ENCODE data around the gene SLIT3. TPM values are rescaled to one million over a fixed set of nuclear protein-coding genes. Genes with fewer than 3 reads are reported as not detected.

The SLIT3 gene
- total RNA-seq, 1 donor from 2014 or later: 52.8 TPM

DNA sequence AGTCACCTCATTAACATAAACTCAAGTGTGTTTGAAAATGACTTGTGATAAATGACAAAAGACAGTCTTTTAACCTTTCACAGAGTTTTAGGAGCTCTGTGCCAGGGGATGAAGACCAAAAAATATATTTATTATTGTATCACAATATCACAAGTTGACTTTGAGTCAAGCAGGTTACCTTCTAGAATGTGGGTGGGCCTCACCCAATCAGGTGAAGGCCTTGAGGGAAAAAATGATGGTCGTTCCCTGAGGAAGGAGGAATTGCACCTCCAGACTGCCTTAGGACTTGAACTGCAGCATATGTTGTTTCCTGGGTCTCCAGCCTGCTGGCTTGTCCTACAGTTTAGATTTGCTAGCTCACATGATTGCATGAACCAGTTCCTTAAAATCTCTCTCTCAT is 680.1 kb downstream of the SLIT3 start:
- TF ChIP-seq, protein P1, sequence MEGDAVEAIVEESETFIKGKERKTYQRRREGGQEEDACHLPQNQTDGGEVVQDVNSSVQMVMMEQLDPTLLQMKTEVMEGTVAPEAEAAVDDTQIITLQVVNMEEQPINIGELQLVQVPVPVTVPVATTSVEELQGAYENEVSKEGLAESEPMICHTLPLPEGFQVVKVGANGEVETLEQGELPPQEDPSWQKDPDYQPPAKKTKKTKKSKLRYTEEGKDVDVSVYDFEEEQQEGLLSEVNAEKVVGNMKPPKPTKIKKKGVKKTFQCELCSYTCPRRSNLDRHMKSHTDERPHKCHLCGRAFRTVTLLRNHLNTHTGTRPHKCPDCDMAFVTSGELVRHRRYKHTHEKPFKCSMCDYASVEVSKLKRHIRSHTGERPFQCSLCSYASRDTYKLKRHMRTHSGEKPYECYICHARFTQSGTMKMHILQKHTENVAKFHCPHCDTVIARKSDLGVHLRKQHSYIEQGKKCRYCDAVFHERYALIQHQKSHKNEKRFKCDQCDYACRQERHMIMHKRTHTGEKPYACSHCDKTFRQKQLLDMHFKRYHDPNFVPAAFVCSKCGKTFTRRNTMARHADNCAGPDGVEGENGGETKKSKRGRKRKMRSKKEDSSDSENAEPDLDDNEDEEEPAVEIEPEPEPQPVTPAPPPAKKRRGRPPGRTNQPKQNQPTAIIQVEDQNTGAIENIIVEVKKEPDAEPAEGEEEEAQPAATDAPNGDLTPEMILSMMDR (IDR thresholded peaks at IDR 0.05): no peak
- Histone ChIP-seq H3K27me3 (no peaks in the 10 kb centered on the region), H3K36me3 (no peaks in the 10 kb centered on the region), H3K4me3 (no peak overlapping the region), H3K27ac (no peak overlapping the region), H3K4me1 (no peaks in the 10 kb centered on the region), H3K9me3 (no peaks in the 10 kb centered on the region)
- intact Hi-C loops (cut with DNase I): no loop called here
- DNase-seq (ENCODE audit: extremely low spot score in 2 of 2): no peak

DNA sequence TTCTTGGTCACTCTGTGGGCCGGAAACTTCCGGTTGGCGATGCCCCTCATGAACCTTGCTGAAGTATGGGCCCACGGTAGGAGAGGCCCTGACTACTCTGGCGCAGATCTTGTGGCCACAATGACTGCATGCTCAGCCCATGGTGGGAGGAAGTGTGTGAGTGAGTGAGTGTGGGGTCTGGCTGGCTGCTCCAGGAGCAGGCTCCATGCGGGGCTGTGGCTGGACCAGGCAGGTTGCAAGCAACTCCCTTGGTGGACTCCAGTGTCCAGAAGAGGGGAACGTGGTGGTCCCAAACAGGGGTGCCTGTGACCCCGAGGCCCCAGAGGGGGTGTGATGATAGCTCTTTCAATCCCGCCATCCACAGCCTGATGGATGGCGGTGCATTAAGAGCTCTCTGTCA is 686.3 kb downstream of the SLIT3 start:
- Histone ChIP-seq H3K36me3 (no peaks in the 10 kb centered on the region), H3K27me3 (no peaks in the 10 kb centered on the region), H3K9me3 (no peaks in the 10 kb centered on the region), H3K27ac (no peak overlapping the region), H3K4me1 (no peaks in the 10 kb centered on the region), H3K4me3 (no peak overlapping the region)
- TF ChIP-seq, protein P1 (IDR thresholded peaks at IDR 0.05): no peak
- TF ChIP-seq POLR2AphosphoS5 (IDR thresholded peaks at IDR 0.05; ENCODE audit: insufficient read depth in 1 of 2, low read depth in 1 of 2) (no peak), POLR2A (IDR thresholded peaks at IDR 0.05) (no peak)
- DNase-seq (ENCODE audit: extremely low spot score in 2 of 2): peak in 1 of 2 donors; percentile 74
- intact Hi-C loops (cut with DNase I): no loop called here

DNA sequence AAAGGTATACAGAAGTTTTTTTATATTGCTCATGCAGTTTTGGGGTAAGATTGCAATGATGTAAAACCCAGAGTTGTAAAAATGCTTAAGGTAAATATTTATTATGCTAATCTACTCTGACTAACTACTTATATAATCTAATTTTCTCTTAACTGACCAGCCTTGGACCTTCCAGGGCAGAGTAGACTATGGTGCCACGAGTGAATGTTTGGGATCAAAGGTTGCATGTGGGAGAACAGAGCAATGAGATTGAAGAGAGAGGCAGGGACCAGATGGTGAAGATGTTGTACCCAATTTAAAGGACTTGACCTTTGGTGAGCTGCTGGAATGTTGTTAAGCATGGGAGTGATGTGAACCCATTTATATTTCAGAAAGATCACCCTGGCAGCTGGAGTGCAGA is 686.9 kb downstream of the SLIT3 start:
- H3K36me3 ChIP-seq: no peaks in the 10 kb centered on the region
- no peak overlapping the region for H3K4me3 ChIP-seq
- H3K27ac ChIP-seq: no peak overlapping the region
- TF ChIP-seq, protein P1 (IDR thresholded peaks at IDR 0.05): no peak
- TF ChIP-seq POLR2AphosphoS5 (IDR thresholded peaks at IDR 0.05; ENCODE audit: insufficient read depth in 1 of 2, low read depth in 1 of 2) (no peak), POLR2A (IDR thresholded peaks at IDR 0.05) (no peak)
- peak in 1 of 2 donors; percentile 37 for DNase-seq (ENCODE audit: extremely low spot score in 2 of 2)
- no peaks in the 10 kb centered on the region for H3K4me1 ChIP-seq
- intact Hi-C loops (cut with DNase I): no loop called here
- H3K27me3 ChIP-seq: no peaks in the 10 kb centered on the region
- H3K9me3 ChIP-seq: no peaks in the 10 kb centered on the region

DNA sequence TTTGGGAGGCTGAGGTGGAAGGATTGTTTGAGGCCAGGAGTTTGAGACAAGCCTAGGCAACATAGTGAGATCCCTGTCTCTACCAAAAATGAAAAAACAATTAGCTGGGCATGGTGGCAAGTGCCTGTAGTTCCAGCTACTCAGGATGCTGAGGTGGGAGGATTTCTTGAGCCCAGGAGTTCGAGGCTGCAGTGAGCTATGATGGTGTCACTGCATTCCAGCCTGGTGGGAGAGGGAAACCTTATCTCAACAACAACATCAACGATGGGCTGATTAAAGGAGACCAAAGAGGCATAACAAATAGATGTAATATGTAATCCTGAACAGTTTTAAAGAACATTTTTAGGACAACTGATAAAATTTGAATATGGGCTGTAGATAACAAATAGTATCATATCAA is 687.5 kb downstream of the SLIT3 start:
- Histone ChIP-seq H3K4me1 (no peaks in the 10 kb centered on the region), H3K27ac (no peak overlapping the region), H3K9me3 (no peaks in the 10 kb centered on the region), H3K4me3 (no peak overlapping the region), H3K27me3 (no peaks in the 10 kb centered on the region), H3K36me3 (no peaks in the 10 kb centered on the region)
- intact Hi-C loops (cut with DNase I): no loop called here
- peak in 1 of 2 donors; percentile 25 for DNase-seq (ENCODE audit: extremely low spot score in 2 of 2)
- TF ChIP-seq POLR2AphosphoS5 (IDR thresholded peaks at IDR 0.05; ENCODE audit: insufficient read depth in 1 of 2, low read depth in 1 of 2) (no peak), POLR2A (IDR thresholded peaks at IDR 0.05) (no peak)
- TF ChIP-seq, protein P1 (IDR thresholded peaks at IDR 0.05): no peak

DNA sequence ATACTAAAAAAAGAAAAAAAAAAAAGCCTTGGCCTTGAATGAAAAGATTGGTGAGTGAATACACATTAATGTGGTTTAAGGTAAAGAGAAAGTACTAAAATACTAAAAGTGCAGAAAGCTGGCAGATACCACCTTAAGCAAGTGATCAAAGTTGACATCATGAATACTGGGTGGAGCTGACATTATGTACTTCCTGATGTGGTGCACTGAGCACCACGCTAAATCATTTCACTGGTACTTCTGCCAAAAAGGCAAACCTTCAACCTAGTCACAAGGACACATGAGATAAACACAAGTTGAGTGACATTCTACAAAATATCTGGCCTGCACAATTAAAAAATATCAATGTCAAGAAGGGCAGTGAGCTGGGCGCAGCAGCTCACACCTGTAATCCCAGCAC is 687.9 kb downstream of the SLIT3 start:
- intact Hi-C loops (cut with DNase I): no loop called here
- H3K9me3 ChIP-seq: no peaks in the 10 kb centered on the region
- H3K27ac ChIP-seq: no peak overlapping the region
- TF ChIP-seq POLR2A (IDR thresholded peaks at IDR 0.05) (no peak), POLR2AphosphoS5 (IDR thresholded peaks at IDR 0.05; ENCODE audit: insufficient read depth in 1 of 2, low read depth in 1 of 2) (peak in 1 of 2 donors; percentile 49)
- TF ChIP-seq, protein P1 (IDR thresholded peaks at IDR 0.05): no peak
- no peaks in the 10 kb centered on the region for H3K36me3 ChIP-seq
- no peaks in the 10 kb centered on the region for H3K4me1 ChIP-seq
- no peak for DNase-seq (ENCODE audit: extremely low spot score in 2 of 2)
- H3K4me3 ChIP-seq: no peak overlapping the region
- H3K27me3 ChIP-seq: no peaks in the 10 kb centered on the region
